Stimulated activated CD8-positive, alpha-beta memory T cell treated with anti-CD3 and anti-CD28 coated beads, Interleukin-12 subunit alpha, Interleukin-12 subunit beta, amount 100 ng/mL, for 1 hour (primary cell): ENCODE results near the gene EHD4.

Source experiments
- DNase-seq: peaks from one replicate; pipeline ENCODE4 v3.0.0-alpha.2; 2020; ENCODE audit warnings: low read depth

EHD4 gene

GRCh38 chr15:41858756-41859155 is 113.6 kb downstream of the EHD4 start:
- no peak for DNase-seq

- no peak for DNase-seq
These were observed 115.0 kb downstream of the EHD4 start for GRCh38 chr15:41857316-41857715.

GRCh38 chr15:41856716-41857115 is 115.6 kb downstream of the EHD4 start:
- DNase-seq, result no peak

GRCh38 chr15:41856262-41856661 is 116.1 kb downstream of the EHD4 start:
- DNase-seq, result no peak

GRCh38 chr15:41855261-41855961 is 116.9 kb downstream of the EHD4 start:
- no peak for DNase-seq

- DNase-seq, result no peak
These were observed 117.9 kb downstream of the EHD4 start for GRCh38 chr15:41854443-41854842.

GRCh38 chr15:41853831-41854230 is 118.5 kb downstream of the EHD4 start:
- no peak for DNase-seq

GRCh38 chr15:41852736-41853590 is 119.4 kb downstream of the EHD4 start:
- DNase-seq, result no peak

GRCh38 chr15:41851755-41852370 is 120.5 kb downstream of the EHD4 start:
- DNase-seq, result no peak

GRCh38 chr15:41851167-41851523 is 121.2 kb downstream of the EHD4 start:
- DNase-seq, result no peak

GRCh38 chr15:41850482-41851166 is 121.7 kb downstream of the EHD4 start:
- DNase-seq, result no peak

GRCh38 chr15:41849861-41850260 is 122.5 kb downstream of the EHD4 start:
- no peak for DNase-seq

- DNase-seq, result no peak
These were observed 123.2 kb downstream of the EHD4 start for GRCh38 chr15:41849204-41849603.

GRCh38 chr15:41848631-41849030 is 123.7 kb downstream of the EHD4 start:
- DNase-seq, result no peak

- no peak for DNase-seq
These were observed 124.4 kb downstream of the EHD4 start for GRCh38 chr15:41847981-41848380.

GRCh38 chr15:41847206-41847605 is 125.2 kb downstream of the EHD4 start:
- DNase-seq, result no peak
